Liver (tissue), 9 donors: Measurements from ENCODE around the gene CSDE1. TPM values are rescaled to one million over a fixed set of nuclear protein-coding genes. Genes with fewer than 3 reads are reported as not detected.

ENCODE experiments used
- DNase-seq: peaks from one replicate; pipeline ENCODE4 v3.0.0-alpha.2; 2017; ENCODE audit warnings: low spot score
- H3K27ac ChIP-seq, 2 donors: one replicate each; pipeline ENCODE4 v1.7.0; 2013; ENCODE audit warnings: inconsistent platforms in 2 of 2, low read length in 2 of 2, control low read depth in 1 of 2, low read depth in 1 of 2, mild to moderate bottlenecking in 1 of 2
- H3K27me3 ChIP-seq, 4 donors: one replicate each; pipeline versions ENCODE4 v1.6.1 to v1.7.0; 2013; ENCODE audit warnings: low read length in 3 of 4, inconsistent platforms in 1 of 4, mild to moderate bottlenecking in 1 of 4, moderate library complexity in 1 of 4; ENCODE audit not compliant: control insufficient read depth in 4 of 4, insufficient read depth in 4 of 4
- H3K36me3 ChIP-seq, 4 donors: one replicate each; pipeline versions ENCODE4 v1.6.1 to v1.7.0; 2013; ENCODE audit warnings: low read length in 3 of 4, mild to moderate bottlenecking in 3 of 4, low read depth in 1 of 4, moderate library complexity in 1 of 4; ENCODE audit not compliant: control insufficient read depth in 4 of 4, insufficient read depth in 3 of 4
- H3K4me1 ChIP-seq, 4 donors: one replicate each; pipeline versions ENCODE4 v1.6.1 to v1.7.0; 2013; ENCODE audit warnings: low read length in 3 of 4, mild to moderate bottlenecking in 3 of 4, moderate library complexity in 1 of 4; ENCODE audit not compliant: control insufficient read depth in 4 of 4, insufficient read depth in 4 of 4
- H3K4me3 ChIP-seq, 3 donors: one replicate each; pipeline versions ENCODE4 v1.6.1 to v1.7.0; 2013; ENCODE audit warnings: low read length in 3 of 3, control low read depth in 1 of 3, low read depth in 1 of 3, mild to moderate bottlenecking in 1 of 3
- H3K9ac ChIP-seq, 2 donors: one replicate each; pipeline ENCODE4 v1.7.0; 2013; ENCODE audit warnings: low read length in 2 of 2, mild to moderate bottlenecking in 2 of 2, moderate library complexity in 2 of 2, control low read depth in 1 of 2, low read depth in 1 of 2
- H3K9me3 ChIP-seq, 4 donors: one replicate each; pipeline versions ENCODE4 v1.6.1 to v1.7.0; 2013; ENCODE audit warnings: low read length in 3 of 4; ENCODE audit not compliant: control insufficient read depth in 4 of 4
- ATF3 ChIP-seq: IDR thresholded peaks from 2 replicates; pipeline ENCODE4 v1.6.1; 2016; ENCODE audit warnings: antibody characterized with exemption
- CTCF ChIP-seq: fragments of 150-350 bp; IDR thresholded peaks from 2 replicates; pipeline ENCODE4 v1.5.1; 2017; ENCODE audit warnings: improper control_type of control experiment, low read depth, low read length; ENCODE audit not compliant: missing input control
- EGR1 ChIP-seq, 2 donors: IDR thresholded peaks; 2 replicates each; pipeline ENCODE4 v1.6.1; 2016 to 2018; ENCODE audit warnings: antibody characterized with exemption in 2 of 2, low read depth in 2 of 2
- FOXA1 ChIP-seq: IDR thresholded peaks from 2 replicates; pipeline ENCODE4 v1.6.1; 2016; ENCODE audit warnings: antibody characterized with exemption
- FOXA2 ChIP-seq: IDR thresholded peaks from 2 replicates; pipeline ENCODE4 v1.6.1; 2016; ENCODE audit warnings: antibody characterized with exemption
- GABPA ChIP-seq, 2 donors: IDR thresholded peaks in 1 of 2; conservative IDR thresholded peaks in 1 of 2; 2 replicates each; pipeline ENCODE4 v1.6.1; 2016; ENCODE audit warnings: antibody characterized with exemption in 2 of 2, mild to moderate bottlenecking in 1 of 2, moderate library complexity in 1 of 2
- HNF4A ChIP-seq, 2 donors: conservative IDR thresholded peaks; 2 replicates each; pipeline ENCODE4 v1.6.1; 2016; ENCODE audit warnings: antibody characterized with exemption in 2 of 2, mild to moderate bottlenecking in 2 of 2
- HNF4G ChIP-seq: IDR thresholded peaks from 2 replicates; pipeline ENCODE4 v1.6.1; 2016; ENCODE audit warnings: antibody characterized with exemption
- JUND ChIP-seq, 2 donors: IDR thresholded peaks; 2 replicates each; pipeline ENCODE4 v1.6.1; 2016; ENCODE audit warnings: antibody characterized with exemption in 2 of 2
- MAX ChIP-seq: IDR thresholded peaks from 2 replicates; pipeline ENCODE4 v1.6.1; 2016; ENCODE audit warnings: antibody characterized with exemption
- NR2F2 ChIP-seq: IDR thresholded peaks from 2 replicates; pipeline ENCODE4 v1.6.1; 2016; ENCODE audit warnings: antibody characterized with exemption
- RAD21 ChIP-seq, 2 donors: IDR thresholded peaks; 2 replicates each; pipeline ENCODE4 v1.6.1; 2016; ENCODE audit warnings: antibody characterized with exemption in 2 of 2, mild to moderate bottlenecking in 2 of 2
- REST ChIP-seq: IDR thresholded peaks from 2 replicates; pipeline ENCODE4 v1.6.1; 2016; ENCODE audit warnings: antibody characterized with exemption, mild to moderate bottlenecking
- RXRA ChIP-seq, 2 donors: IDR thresholded peaks; 2 replicates each; pipeline ENCODE4 v1.6.1; 2017 to 2018; ENCODE audit warnings: antibody characterized with exemption in 2 of 2, mild to moderate bottlenecking in 1 of 2
- SP1 ChIP-seq: IDR thresholded peaks from 2 replicates; pipeline ENCODE4 v1.6.1; 2018; ENCODE audit warnings: antibody characterized with exemption, mild to moderate bottlenecking
- TAF1 ChIP-seq: conservative IDR thresholded peaks from 2 replicates; pipeline ENCODE4 v1.6.1; 2016; ENCODE audit warnings: antibody characterized with exemption, mild to moderate bottlenecking
- YY1 ChIP-seq: IDR thresholded peaks from 2 replicates; pipeline ENCODE4 v1.6.1; 2016; ENCODE audit warnings: antibody characterized with exemption, mild to moderate bottlenecking
- WGBS: extraction: QIAGEN DNeasy Blood & Tissue Kit; methylation state at CpG from one replicate; pipeline ENCODE4 v1.1.7; 2013; 5-methylcytosine and 5-hydroxymethylcytosine counted together
- polyA plus RNA-seq, 2 donors: library from polyadenylated mRNA; stranded (reverse) in 1 of 2; unstranded in 1 of 2; fragments of 200-250 nt in 1 of 2; fragments of >200 nt in 1 of 2; fragmentation: Nextera tagmentation in 1 of 2; extraction: Ambion mirVana in 1 of 2; gene quantifications; one replicate each; pipeline versions ENCODE4 v1.2.1 to v1.2.3, GENCODE V29; 2013 to 2015
- total RNA-seq, 2 donors: library from RNA; depleted of rRNA; stranded (reverse); fragments of >200 nt; gene quantifications; one replicate each; pipeline ENCODE4 v1.2.3, GENCODE V29; 2014
- donor health status: healthy.
- donor health status: healthy.
- donor health status: healthy.
- donor health status: healthy.
- donor health status: healthy.

Gene CSDE1
- total and polyA plus RNA-seq, 4 donors, result 63.7 to 376 (median 132) TPM

- H3K4me1 ChIP-seq, result peaks cover 9 to 32% (median 29%) of the 10 kb centered on the region in 4 donors
- H3K4me3 ChIP-seq, result no peak overlapping the region
- TF ChIP-seq SP1 (no peak), REST (no peak), TAF1 (no peak), HNF4A (conservative IDR thresholded peaks at IDR 0.05) (no peak), FOXA2 (no peak), ATF3 (no peak), MAX (no peak), JUND (IDR thresholded peaks at IDR 0.05) (no peak), EGR1 (IDR thresholded peaks at IDR 0.05; ENCODE audit: low read depth in 2 of 2) (no peak), FOXA1 (no peak), CTCF (no peak), NR2F2 (no peak)
- H3K27ac ChIP-seq, result no peak overlapping the region
- no peak overlapping the region for H3K9ac ChIP-seq
- H3K36me3 ChIP-seq, result peaks cover 17 to 64% (median 51%) of the 10 kb centered on the region in 4 donors
- no peaks in the 10 kb centered on the region for H3K9me3 ChIP-seq
- 90% methylated on average over 1 of the region's 1 CpG for WGBS
- no peaks in the 10 kb centered on the region for H3K27me3 ChIP-seq
- DNase-seq, result no peak
Measured at GRCh38 chr1:114725230-114725629, 32.6 kb downstream of the CSDE1 start.

- no peak overlapping the region for H3K9ac ChIP-seq
- no peaks in the 10 kb centered on the region for H3K27me3 ChIP-seq
- peaks cover 9 to 39% (median 32%) of the 10 kb centered on the region in 4 donors for H3K4me1 ChIP-seq
- WGBS, result 95% methylated on average over 1 of the region's 1 CpG
- peaks cover 18 to 73% (median 55%) of the 10 kb centered on the region in 4 donors for H3K36me3 ChIP-seq
- no peak overlapping the region for H3K4me3 ChIP-seq
- H3K27ac ChIP-seq, result no peak overlapping the region
- no peaks in the 10 kb centered on the region for H3K9me3 ChIP-seq
- no peak for DNase-seq
- TF ChIP-seq SP1 (no peak), TAF1 (no peak), EGR1 (IDR thresholded peaks at IDR 0.05; ENCODE audit: low read depth in 2 of 2) (no peak), GABPA (IDR thresholded peaks at IDR 0.05 in 1 of 2, conservative IDR thresholded peaks at IDR 0.05 in 1 of 2) (no peak), FOXA1 (no peak), CTCF (no peak), NR2F2 (no peak), MAX (no peak), JUND (IDR thresholded peaks at IDR 0.05) (no peak), ATF3 (no peak), REST (no peak), YY1 (no peak), HNF4A (conservative IDR thresholded peaks at IDR 0.05) (no peak), FOXA2 (no peak), RAD21 (IDR thresholded peaks at IDR 0.05) (no peak), HNF4G (no peak), RXRA (IDR thresholded peaks at IDR 0.05) (no peak)
Measured at GRCh38 chr1:114723915-114724314, 33.9 kb downstream of the CSDE1 start.
